ENCODE results near the gene DAD1.

DNA sequence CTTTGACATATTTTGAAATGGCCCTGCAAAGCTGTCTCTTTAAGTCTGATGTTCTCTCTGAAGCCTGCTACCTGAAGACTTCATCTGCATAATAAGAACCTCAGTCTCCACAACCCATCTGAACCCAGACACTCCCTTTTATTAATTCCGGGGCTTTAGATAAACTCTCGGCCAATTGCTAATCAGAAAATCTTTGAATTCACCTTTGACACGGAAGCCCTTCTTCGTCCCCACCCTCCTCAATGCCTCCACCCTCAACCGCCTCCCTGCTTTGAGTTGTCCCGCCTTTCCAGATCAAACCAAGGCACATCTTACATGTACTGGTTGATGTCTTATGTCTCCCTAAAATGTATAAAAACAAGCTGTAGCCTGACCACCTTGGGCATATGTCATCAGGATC lies 37.6 kb upstream of the DAD1 start:
- TF ChIP-seq POLR2A (IDR thresholded peaks at IDR 0.05; ENCODE audit: borderline replicate concordance, extremely low read depth, insufficient read depth, insufficient read length) (no peak), EZH2 (IDR thresholded peaks at IDR 0.05) (no peak), ZNF274 (IDR thresholded peaks at IDR 0.05; ENCODE audit: low read depth, low read length) (no peak), CEBPB (IDR thresholded peaks at IDR 0.05; ENCODE audit: low read depth) (no peak), TCF7L2 (IDR thresholded peaks at IDR 0.05; ENCODE audit: borderline replicate concordance, extremely low read depth, insufficient read depth, insufficient read length) (no peak), POLR2AphosphoS5 (IDR thresholded peaks at IDR 0.05; ENCODE audit: low read depth, low read length) (no peak), ZFX (IDR thresholded peaks at IDR 0.05) (no peak), EGR1 (IDR thresholded peaks at IDR 0.05; ENCODE audit: low read depth) (no peak), YY1 (IDR thresholded peaks at IDR 0.05; ENCODE audit: extremely low read depth, insufficient replicate concordance, low read depth, low read length) (no peak), EZH2phosphoT487 (IDR thresholded peaks at IDR 0.05; ENCODE audit: borderline replicate concordance) (no peak)
- TF ChIP-seq, protein P1, sequence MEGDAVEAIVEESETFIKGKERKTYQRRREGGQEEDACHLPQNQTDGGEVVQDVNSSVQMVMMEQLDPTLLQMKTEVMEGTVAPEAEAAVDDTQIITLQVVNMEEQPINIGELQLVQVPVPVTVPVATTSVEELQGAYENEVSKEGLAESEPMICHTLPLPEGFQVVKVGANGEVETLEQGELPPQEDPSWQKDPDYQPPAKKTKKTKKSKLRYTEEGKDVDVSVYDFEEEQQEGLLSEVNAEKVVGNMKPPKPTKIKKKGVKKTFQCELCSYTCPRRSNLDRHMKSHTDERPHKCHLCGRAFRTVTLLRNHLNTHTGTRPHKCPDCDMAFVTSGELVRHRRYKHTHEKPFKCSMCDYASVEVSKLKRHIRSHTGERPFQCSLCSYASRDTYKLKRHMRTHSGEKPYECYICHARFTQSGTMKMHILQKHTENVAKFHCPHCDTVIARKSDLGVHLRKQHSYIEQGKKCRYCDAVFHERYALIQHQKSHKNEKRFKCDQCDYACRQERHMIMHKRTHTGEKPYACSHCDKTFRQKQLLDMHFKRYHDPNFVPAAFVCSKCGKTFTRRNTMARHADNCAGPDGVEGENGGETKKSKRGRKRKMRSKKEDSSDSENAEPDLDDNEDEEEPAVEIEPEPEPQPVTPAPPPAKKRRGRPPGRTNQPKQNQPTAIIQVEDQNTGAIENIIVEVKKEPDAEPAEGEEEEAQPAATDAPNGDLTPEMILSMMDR (IDR thresholded peaks at IDR 0.05 in 2 of 3, conservative IDR thresholded peaks at IDR 0.05 in 1 of 3; ENCODE audit: borderline replicate concordance in 1 of 3, insufficient read depth in 1 of 3, low read depth in 2 of 3, low read length in 2 of 3): no peak
- TF ChIP-seq, protein P2, sequence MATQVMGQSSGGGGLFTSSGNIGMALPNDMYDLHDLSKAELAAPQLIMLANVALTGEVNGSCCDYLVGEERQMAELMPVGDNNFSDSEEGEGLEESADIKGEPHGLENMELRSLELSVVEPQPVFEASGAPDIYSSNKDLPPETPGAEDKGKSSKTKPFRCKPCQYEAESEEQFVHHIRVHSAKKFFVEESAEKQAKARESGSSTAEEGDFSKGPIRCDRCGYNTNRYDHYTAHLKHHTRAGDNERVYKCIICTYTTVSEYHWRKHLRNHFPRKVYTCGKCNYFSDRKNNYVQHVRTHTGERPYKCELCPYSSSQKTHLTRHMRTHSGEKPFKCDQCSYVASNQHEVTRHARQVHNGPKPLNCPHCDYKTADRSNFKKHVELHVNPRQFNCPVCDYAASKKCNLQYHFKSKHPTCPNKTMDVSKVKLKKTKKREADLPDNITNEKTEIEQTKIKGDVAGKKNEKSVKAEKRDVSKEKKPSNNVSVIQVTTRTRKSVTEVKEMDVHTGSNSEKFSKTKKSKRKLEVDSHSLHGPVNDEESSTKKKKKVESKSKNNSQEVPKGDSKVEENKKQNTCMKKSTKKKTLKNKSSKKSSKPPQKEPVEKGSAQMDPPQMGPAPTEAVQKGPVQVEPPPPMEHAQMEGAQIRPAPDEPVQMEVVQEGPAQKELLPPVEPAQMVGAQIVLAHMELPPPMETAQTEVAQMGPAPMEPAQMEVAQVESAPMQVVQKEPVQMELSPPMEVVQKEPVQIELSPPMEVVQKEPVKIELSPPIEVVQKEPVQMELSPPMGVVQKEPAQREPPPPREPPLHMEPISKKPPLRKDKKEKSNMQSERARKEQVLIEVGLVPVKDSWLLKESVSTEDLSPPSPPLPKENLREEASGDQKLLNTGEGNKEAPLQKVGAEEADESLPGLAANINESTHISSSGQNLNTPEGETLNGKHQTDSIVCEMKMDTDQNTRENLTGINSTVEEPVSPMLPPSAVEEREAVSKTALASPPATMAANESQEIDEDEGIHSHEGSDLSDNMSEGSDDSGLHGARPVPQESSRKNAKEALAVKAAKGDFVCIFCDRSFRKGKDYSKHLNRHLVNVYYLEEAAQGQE (IDR thresholded peaks at IDR 0.05; ENCODE audit: low read depth): no peak
- TF ChIP-seq, protein P3, sequence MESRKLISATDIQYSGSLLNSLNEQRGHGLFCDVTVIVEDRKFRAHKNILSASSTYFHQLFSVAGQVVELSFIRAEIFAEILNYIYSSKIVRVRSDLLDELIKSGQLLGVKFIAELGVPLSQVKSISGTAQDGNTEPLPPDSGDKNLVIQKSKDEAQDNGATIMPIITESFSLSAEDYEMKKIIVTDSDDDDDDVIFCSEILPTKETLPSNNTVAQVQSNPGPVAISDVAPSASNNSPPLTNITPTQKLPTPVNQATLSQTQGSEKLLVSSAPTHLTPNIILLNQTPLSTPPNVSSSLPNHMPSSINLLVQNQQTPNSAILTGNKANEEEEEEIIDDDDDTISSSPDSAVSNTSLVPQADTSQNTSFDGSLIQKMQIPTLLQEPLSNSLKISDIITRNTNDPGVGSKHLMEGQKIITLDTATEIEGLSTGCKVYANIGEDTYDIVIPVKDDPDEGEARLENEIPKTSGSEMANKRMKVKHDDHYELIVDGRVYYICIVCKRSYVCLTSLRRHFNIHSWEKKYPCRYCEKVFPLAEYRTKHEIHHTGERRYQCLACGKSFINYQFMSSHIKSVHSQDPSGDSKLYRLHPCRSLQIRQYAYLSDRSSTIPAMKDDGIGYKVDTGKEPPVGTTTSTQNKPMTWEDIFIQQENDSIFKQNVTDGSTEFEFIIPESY (IDR thresholded peaks at IDR 0.05; ENCODE audit: extremely low read depth, insufficient replicate concordance, low read length): no peak
- TF ChIP-seq, protein P4, sequence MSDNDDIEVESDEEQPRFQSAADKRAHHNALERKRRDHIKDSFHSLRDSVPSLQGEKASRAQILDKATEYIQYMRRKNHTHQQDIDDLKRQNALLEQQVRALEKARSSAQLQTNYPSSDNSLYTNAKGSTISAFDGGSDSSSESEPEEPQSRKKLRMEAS (IDR thresholded peaks at IDR 0.05): no peak
